GM12892 (cell line): Measurements from ENCODE around the gene PLAGL2.

Experiments used
- DNase-seq: peaks from one replicate; pipeline ENCODE4 v3.0.0; 2011; ENCODE audit not compliant: insufficient read length
- FAIRE-seq: peaks from 2 replicates; lab custom pipeline; 2011; peaks lifted over from hg19 to GRCh38; lab: Jason Lieb, UNC
- POLR2A ChIP-seq: IDR thresholded peaks from 2 replicates; pipeline ENCODE4 v1.6.1; 2011; ENCODE audit warnings: low read depth, low read length, control low read depth
- POLR2AphosphoS5 ChIP-seq: IDR thresholded peaks from 2 replicates; pipeline ENCODE4 v1.6.1; 2011; ENCODE audit warnings: low read depth, low read length, control low read depth
- TAF1 ChIP-seq: IDR thresholded peaks from 2 replicates; pipeline ENCODE4 v1.6.1; 2011; ENCODE audit warnings: low read depth, mild to moderate bottlenecking, control low read depth, low read length, borderline replicate concordance

The PLAGL2 gene

GRCh38 chr20:32164984-32165735, 42.4 kb downstream of the PLAGL2 start:
- DNase-seq (no peak), FAIRE-seq (no peak)
- TF ChIP-seq POLR2AphosphoS5: no peak
- no peak for TF ChIP-seq TAF1
- no peak for TF ChIP-seq POLR2A

- FAIRE-seq (no peak), DNase-seq (no peak)
- no peak for TF ChIP-seq TAF1
- no peak for TF ChIP-seq POLR2AphosphoS5
Observed at GRCh38 chr20:32163951-32164350, 43.6 kb downstream of the PLAGL2 start.

DNA sequence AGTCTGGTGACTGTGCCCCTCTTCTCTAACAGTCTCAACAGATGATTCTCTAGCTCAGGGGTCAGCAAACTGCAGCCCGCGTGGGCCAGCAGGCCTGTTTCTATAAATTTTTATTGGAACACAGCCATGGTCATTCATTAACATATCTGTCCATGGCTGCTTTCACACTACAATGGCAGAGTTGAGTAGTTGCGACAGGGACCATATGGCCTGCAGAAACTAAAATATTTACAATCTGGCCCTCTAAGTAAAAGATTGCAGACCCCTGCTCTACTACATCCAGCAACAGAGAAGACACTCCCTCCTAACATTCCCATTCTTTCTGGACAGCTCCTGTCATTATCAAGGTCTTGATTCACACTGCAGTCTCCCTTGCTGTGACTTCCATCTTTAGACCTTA, 45.2 kb downstream of the PLAGL2 start:
- no peak for DNase-seq
- no peak for TF ChIP-seq POLR2A
- no peak for TF ChIP-seq POLR2AphosphoS5
- TF ChIP-seq TAF1: no peak
- no peak for FAIRE-seq

GRCh38 chr20:32160341-32160740, 47.2 kb downstream of the PLAGL2 start:
- no peak for DNase-seq
- no peak for FAIRE-seq

GRCh38 chr20:32159766-32160221, 47.7 kb downstream of the PLAGL2 start:
- TF ChIP-seq POLR2AphosphoS5 (no peak), POLR2A (no peak), TAF1 (no peak)
- DNase-seq (no peak), FAIRE-seq (no peak)

More at GRCh38 chr20:32160341-32160740, 47.2 kb downstream of the PLAGL2 start:
- TF ChIP-seq POLR2AphosphoS5 (no peak), POLR2A (no peak), TAF1 (no peak)

GRCh38 chr20:32158943-32159660, 48.4 kb downstream of the PLAGL2 start:
- FAIRE-seq (no peak), DNase-seq (no peak)
- TF ChIP-seq TAF1 (no peak), POLR2AphosphoS5 (no peak), POLR2A (no peak)

DNA sequence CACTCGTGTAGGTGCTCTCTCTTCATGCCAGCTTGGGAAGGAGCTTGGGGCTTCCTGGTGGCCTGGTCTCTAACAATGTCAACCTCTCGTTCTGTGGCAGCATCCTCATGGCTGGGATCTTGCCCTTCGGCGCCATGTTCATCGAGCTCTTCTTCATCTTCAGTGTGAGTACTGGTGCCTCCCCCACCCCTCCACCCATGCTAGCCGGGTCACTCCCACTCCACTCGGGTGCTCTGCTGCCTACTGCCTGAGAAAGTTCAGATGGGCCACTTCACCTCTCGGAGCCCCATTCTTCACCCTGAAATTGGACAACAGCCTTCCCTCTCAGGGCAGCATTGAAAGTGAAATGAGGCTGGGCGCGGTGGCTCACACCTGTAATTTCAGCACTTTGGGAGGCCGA, 49.2 kb downstream of the PLAGL2 start:
- FAIRE-seq: no peak
- TF ChIP-seq POLR2A: no peak

GRCh38 chr20:32157611-32158010, 49.9 kb downstream of the PLAGL2 start:
- FAIRE-seq (no peak), DNase-seq (no peak)
- TF ChIP-seq TAF1: no peak
- TF ChIP-seq POLR2A: no peak
- TF ChIP-seq POLR2AphosphoS5: no peak

More for the DNA sequence above, 49.2 kb downstream of the PLAGL2 start:
- no peak for DNase-seq

GRCh38 chr20:32155017-32155981, 52.2 kb downstream of the PLAGL2 start:
- FAIRE-seq (no peak), DNase-seq (no peak)
- TF ChIP-seq POLR2A (no peak), POLR2AphosphoS5 (no peak), TAF1 (no peak)

DNA sequence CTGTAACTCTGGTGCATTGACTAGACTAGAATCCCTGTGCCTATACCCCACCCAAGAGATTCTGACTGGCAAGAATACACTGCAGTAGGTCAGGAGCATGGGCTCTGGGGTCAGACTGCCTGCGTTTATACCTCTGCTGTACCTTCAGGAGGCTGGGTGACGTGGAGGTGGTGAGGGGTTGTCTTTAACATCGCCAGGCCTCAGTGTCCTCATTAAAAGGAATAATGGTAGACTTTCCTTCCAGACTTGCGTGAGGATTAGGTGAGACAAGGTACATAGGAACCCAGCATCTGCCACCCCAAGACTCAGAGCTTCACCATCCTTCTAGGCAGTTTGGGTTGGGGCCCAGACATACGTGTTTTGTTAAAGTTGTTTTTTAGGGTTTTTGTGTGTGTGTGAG, 53.8 kb downstream of the PLAGL2 start:
- no peak for DNase-seq
- TF ChIP-seq TAF1: no peak
- TF ChIP-seq POLR2AphosphoS5: no peak
- no peak for TF ChIP-seq POLR2A
- no peak for FAIRE-seq

GRCh38 chr20:32153156-32153665, 54.3 kb downstream of the PLAGL2 start:
- no peak for DNase-seq
- no peak for TF ChIP-seq TAF1
- no peak for TF ChIP-seq POLR2A
- TF ChIP-seq POLR2AphosphoS5: no peak
- no peak for FAIRE-seq
